HTR-8/SVneo (cell line): ENCODE results near the gene NRIP1.
"Not testable (repeated sequence)": the region's sequence is repeated elsewhere in the genome, so short reads cannot be mapped to it uniquely, and the experiment has no call there.

Source experiments
- DNase-seq: peaks from one replicate; pipeline ENCODE4 v3.0.0; 2011; ENCODE audit warnings: low spot score, mixed read lengths; ENCODE audit not compliant: insufficient read length
- FAIRE-seq: peaks from 2 replicates; lab custom pipeline; 2011; peaks lifted over from hg19 to GRCh38; lab: Jason Lieb, UNC

The NRIP1 gene

GRCh38 chr21:14942801-14943490, 121.9 kb downstream of the NRIP1 start:
- no peak for DNase-seq
- no peak for FAIRE-seq

GRCh38 chr21:14927324-14927723, 137.5 kb downstream of the NRIP1 start:
- FAIRE-seq, DNase-seq: not testable (repeated sequence)

- no peak for DNase-seq
- no peak for FAIRE-seq
Observed at GRCh38 chr21:14926186-14926585, 138.6 kb downstream of the NRIP1 start.

- DNase-seq (no peak), FAIRE-seq (no peak)
Observed at GRCh38 chr21:14923468-14923867, 141.3 kb downstream of the NRIP1 start.

GRCh38 chr21:14922980-14923379, 141.8 kb downstream of the NRIP1 start:
- DNase-seq: no peak
- no peak for FAIRE-seq

- no peak for FAIRE-seq
Observed at GRCh38 chr21:14918527-14918926, 146.3 kb downstream of the NRIP1 start.

GRCh38 chr21:14917762-14918161, 147.0 kb downstream of the NRIP1 start:
- no peak for DNase-seq

More at GRCh38 chr21:14918527-14918926, 146.3 kb downstream of the NRIP1 start:
- no peak for DNase-seq

GRCh38 chr21:14916676-14917141, 148.1 kb downstream of the NRIP1 start:
- no peak for FAIRE-seq
- DNase-seq: no peak

More at GRCh38 chr21:14917762-14918161, 147.0 kb downstream of the NRIP1 start:
- FAIRE-seq: no peak

GRCh38 chr21:14913638-14914037, 151.2 kb downstream of the NRIP1 start:
- DNase-seq (no peak), FAIRE-seq (no peak)

- DNase-seq: no peak
- no peak for FAIRE-seq
Observed at GRCh38 chr21:14911351-14911750, 153.4 kb downstream of the NRIP1 start.
